Measurements from ENCODE around the gene COL9A3. TPM values are rescaled to one million over a fixed set of nuclear protein-coding genes. Genes with fewer than 3 reads are reported as not detected.

COL9A3 gene
- polyA plus RNA-seq, 12 donors, result 4.5 to 24.9 (median 11.0) TPM; not detected in 1

- no peak for DNase-seq
These were observed 61.6 kb downstream of the COL9A3 start for GRCh38 chr20:62878244-62879038.

DNA sequence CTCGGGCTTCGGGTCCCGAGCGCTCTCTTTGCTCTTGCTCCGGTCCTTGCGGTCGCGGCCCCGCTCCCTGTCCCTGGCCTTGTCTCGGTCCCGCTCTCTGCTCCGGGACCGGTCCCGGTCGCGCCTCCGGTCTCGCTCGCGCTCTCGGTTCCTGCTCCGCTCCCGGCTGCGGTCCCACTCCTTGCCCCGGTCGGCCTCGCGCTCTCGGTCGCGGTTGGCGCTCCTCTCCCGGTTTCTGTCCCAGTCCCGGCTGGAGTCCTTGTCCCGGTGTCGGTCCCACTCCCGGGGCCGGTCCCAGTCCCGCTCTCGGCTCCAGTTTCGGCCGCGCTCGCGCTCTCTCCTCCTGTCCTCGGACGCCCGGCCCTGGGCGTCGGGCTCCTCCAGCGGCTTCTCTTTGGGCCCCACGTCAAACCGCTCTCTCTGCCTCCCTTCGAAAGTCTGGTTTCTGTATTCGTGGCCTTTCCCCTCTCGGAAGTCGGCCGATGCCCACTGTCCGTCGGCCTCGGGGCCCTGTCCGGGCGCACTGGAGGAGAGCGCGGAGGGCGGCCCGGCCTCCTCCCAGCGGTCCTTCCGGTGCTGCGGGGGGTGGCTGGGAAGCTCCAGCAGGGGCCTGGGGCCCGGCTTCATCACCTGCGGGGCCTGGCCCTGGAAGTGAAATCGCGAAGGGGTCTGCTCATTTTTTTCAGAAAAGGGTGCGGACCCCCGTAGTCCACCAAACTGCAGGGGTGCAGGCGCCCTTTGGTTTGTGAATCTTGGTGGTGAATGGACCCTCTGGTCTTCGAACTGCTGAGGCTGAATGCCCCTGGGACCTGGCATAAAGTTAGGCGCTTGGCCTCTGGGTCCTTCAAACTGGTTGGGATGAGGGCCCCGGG, 62.7 kb downstream of the COL9A3 start:
- no peak for DNase-seq

DNA sequence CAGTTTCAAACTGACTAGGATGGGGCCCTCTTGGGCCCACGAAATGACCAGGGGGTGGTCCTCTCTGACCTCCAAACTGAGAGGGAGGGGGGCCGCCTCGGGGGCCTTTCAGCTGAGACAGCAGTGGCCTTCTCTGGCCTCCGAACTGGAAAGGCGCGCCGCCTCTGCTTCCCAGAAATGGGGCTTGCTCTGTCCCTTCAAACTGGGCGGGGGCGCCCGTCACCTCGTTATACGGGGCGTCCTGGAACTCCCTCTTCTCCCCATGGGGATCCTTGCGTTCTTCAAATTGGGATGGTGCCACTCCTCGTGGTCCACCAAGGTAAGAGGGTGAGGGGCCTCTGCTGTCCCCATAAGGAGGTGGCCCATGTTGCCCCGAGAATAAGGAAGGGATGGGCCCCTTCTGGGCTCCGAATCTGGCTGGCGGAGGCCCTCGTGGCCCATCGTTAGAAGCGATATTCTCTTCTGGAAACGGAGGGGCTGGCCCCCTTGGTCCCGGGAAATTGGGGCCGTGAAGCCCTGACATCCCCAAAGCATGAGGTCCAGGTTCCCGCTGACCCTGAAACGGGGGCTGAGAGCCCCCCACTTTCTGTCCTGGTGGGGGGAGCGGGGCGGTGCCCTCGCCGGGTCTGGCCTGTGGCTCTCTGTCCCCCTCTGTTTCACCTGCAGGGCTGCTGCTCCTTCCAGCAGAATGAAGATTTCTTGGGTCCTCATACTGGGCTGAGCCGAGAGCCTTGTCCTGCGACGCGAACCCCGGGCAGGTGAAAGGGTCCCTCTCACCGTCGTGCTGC, 63.5 kb downstream of the COL9A3 start:
- no peak for DNase-seq

DNA sequence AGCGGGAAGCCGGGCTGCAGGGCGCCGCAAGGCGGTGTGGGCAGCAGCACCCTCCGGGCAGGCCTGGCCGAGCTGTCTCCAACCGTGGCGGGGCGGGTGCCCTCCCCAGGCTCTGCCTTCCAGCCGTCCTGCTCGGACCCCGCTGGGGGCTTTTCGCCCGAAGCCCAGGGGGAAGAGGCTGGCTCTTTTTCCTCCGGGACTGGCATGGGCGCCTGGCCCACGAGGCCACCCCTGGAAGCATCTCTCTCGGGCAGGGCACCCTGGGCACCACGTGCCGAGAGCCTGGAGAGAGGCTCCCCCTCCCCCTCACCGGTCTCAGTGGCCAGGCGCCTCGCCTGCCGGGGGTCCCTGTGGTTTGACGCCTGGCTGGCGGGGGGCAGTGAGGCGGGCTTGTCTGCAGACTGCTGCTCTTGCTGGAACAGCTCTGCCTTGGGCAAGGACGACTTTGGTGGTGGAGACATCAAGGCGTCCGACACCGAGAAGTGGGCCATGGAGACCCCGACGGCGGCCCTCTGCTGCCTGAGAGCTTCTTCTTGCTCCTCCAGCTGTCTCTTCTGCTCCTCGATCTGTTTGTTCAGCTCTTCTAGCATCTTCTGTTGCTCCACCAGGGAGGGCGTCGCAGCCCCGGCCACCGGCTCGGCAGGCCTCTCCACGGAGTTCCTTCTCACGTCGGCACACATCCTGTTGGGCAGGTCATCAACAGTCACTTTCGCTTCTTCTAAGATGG, 64.2 kb downstream of the COL9A3 start:
- no peak for DNase-seq

- no peak for DNase-seq
These were observed 65.0 kb downstream of the COL9A3 start for GRCh38 chr20:62881662-62882395.

- no peak for DNase-seq
These were observed 65.6 kb downstream of the COL9A3 start for GRCh38 chr20:62882426-62882825.

- DNase-seq, result no peak
These were observed 67.7 kb downstream of the COL9A3 start for GRCh38 chr20:62884556-62884955.

- no peak for DNase-seq
These were observed 68.4 kb downstream of the COL9A3 start for GRCh38 chr20:62885046-62885895.

GRCh38 chr20:62885896-62886708, 69.3 kb downstream of the COL9A3 start:
- no peak for DNase-seq

DNA sequence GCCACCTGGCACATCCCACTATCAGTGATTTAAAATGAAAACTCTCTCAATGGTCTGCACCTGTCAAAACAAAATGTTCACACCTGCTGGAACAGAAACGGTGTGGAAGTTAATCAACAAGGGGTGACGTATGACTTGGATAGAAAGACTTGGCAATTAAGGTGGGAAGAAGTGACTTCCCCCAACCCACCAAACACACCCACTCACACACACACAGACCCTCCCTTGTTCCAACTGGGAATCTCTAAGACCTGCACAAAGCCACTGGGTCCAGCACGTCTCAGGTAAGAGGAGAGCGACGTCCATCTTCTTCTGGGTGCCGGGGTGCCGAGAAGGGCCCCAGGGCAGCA, 69.8 kb downstream of the COL9A3 start:
- no peak for DNase-seq

DNA sequence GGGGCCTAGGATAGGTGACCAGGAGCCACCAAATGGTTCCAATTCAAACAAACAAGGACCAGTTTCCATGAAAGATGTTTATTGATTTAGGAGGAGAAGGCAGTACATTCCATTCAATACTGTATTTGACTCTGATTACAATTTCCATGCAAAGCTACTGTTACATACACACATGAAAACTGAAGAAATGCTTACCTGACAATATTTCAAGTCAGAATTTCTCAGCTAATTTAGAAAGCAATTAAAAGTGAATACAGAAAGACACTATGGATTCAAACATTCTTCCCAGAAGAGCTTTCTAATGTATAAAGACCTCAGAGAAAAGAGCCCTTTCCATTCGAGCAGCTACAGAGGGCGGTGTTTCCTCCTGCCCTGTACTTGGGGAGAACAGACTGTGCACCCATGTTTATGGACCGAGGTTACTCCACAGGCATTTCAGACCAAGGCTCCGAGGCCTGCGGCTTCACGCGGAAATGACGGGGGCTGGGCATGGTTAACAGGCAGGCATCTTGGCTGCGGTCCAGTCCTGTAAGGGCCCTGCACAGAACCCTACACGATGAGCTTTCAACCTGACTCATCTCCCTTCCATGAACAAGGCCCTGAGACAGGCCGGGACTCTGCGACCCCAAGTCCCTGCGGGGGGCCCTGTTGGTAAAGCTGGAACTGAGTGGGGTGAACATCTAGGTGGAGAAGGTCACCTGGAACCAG, 70.5 kb downstream of the COL9A3 start:
- no peak for DNase-seq

DNA sequence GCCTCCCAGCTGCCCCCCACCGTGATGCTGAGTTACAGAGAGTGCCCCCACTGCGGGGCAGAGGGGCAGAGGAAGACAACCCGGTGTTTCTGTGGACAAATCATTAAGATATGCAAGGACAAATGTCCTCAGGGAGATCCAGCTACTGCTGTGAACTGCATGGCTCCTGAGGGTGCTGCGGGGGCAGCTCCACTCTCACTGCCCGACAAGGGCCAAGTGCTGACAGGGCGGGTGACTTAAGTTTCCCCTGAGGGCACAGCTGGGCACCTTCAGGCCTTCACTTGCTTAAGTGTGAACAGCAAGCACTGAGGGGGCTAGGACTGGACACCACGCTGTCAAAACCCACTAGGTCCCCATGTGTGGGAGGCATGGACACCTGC, 71.0 kb downstream of the COL9A3 start:
- no peak for DNase-seq

DNA sequence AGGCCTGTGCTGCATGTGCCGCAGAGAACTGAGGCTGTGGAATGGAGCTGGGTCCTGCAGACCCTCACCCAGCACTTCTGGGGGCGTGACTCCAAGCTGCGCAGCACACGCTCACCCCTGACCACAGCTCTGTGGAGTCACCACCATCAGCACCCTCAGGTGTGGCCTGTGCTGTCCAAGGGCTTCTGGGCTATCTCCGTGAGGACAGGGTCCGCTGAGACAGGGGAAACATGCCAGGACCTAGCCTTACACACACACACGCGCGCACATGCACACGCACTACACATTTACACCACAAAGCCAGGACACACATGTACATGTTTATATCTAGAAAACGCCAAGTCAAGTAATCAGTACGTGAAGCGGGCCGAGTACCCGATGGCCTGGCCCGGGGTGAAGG, 71.6 kb downstream of the COL9A3 start:
- no peak for DNase-seq

GRCh38 chr20:62888910-62889309, 72.1 kb downstream of the COL9A3 start:
- DNase-seq, result no peak

DNA sequence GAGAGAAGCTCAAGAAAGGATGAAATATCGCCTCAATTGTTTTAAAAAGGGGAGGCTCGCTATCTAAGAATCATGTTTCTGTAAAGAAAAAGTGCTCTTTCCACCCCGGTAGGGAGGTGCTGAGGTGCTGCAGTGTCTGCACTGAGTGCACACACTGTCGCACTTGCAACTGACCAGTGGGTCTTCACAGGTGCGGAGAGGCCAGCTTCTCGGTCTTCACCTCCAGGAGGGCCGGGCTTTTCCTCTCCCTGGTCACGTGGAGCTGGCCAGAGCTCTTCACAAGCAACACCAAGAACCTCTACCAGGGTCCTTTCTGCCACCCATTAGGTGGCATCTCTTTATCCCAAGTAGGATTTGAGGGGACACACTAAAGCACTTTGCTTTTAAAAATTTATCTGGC, 72.6 kb downstream of the COL9A3 start:
- DNase-seq, result no peak

GRCh38 chr20:62889871-62890270, 73.0 kb downstream of the COL9A3 start:
- DNase-seq, result no peak

DNA sequence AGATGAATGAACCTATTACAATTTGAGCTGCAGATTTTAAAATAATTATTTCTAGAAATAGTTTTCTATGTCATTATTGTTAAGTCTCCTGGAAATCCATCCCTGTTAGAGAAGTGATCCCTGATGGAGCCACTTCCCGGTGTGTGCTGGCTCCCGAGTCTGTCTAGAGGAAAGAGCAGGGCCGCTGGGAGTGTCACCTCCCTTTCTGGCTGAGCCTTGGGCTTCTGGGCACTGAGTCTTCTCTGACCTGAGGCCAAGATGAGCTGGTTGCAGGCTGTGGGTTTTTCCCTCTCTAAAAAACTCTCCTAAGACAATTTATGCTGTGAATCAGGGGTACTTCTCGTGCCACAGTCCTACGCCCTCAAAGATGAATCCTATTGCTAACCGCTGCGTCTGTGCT, 73.6 kb downstream of the COL9A3 start:
- DNase-seq, result no peak

Measured in muscle of arm (tissue), 12 donors.